ENCODE measurements around the gene PTCHD1. TPM values are rescaled to one million over a fixed set of nuclear protein-coding genes. Genes with fewer than 3 reads are reported as not detected.
A peak's percentile ranks its signal among the peaks of the same experiment; 100 is the strongest.

Gene PTCHD1
- polyA plus RNA-seq, 2 of the 4 experiments (the other 2 are of a cell fraction) = not detected

DNA sequence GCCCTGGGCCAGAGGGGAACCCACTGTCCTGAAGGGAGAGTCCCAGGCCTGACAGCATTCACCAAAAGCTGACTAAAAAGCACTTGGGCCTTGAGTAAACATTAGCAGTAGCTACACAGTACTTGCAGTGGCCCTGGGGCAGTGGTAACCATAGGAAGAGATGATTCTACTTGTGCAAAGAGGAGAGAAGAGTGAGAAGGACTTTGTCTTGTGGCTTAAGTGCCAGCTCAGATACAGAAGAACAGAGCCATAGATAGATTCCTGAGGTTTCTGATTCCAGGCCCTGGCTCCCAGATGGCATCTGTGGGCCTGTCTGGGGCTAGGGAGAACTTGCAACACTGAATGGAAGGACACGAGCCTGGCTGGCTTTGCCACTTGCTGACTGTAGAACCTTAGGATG lies 100.5 kb downstream of the PTCHD1 start (continued):
- TF ChIP-seq, protein P1, sequence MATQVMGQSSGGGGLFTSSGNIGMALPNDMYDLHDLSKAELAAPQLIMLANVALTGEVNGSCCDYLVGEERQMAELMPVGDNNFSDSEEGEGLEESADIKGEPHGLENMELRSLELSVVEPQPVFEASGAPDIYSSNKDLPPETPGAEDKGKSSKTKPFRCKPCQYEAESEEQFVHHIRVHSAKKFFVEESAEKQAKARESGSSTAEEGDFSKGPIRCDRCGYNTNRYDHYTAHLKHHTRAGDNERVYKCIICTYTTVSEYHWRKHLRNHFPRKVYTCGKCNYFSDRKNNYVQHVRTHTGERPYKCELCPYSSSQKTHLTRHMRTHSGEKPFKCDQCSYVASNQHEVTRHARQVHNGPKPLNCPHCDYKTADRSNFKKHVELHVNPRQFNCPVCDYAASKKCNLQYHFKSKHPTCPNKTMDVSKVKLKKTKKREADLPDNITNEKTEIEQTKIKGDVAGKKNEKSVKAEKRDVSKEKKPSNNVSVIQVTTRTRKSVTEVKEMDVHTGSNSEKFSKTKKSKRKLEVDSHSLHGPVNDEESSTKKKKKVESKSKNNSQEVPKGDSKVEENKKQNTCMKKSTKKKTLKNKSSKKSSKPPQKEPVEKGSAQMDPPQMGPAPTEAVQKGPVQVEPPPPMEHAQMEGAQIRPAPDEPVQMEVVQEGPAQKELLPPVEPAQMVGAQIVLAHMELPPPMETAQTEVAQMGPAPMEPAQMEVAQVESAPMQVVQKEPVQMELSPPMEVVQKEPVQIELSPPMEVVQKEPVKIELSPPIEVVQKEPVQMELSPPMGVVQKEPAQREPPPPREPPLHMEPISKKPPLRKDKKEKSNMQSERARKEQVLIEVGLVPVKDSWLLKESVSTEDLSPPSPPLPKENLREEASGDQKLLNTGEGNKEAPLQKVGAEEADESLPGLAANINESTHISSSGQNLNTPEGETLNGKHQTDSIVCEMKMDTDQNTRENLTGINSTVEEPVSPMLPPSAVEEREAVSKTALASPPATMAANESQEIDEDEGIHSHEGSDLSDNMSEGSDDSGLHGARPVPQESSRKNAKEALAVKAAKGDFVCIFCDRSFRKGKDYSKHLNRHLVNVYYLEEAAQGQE (IDR thresholded peaks at IDR 0.05) = no peak
- TF ChIP-seq JUNB (IDR thresholded peaks at IDR 0.05) = no peak

DNA sequence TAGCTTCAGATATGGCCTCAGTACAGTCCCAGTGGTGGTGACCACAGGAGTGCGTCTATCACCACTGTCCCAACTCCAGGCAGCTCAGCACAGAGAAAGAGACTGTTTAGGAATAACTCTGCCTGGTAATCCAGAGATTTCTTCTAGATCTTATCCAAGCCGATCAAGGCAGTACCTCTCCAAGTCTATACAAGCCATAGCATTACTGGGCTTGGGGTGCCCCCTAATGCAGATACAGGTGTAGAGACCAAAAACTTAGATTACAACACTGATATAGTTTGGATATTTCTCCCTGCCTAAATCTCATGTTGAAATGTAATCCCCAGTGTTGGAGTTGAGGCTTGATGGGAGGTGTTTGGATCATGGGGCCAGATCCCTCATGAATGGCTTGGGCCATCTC lies 100.9 kb downstream of the PTCHD1 start:
- ATAC-seq = no peak

DNA sequence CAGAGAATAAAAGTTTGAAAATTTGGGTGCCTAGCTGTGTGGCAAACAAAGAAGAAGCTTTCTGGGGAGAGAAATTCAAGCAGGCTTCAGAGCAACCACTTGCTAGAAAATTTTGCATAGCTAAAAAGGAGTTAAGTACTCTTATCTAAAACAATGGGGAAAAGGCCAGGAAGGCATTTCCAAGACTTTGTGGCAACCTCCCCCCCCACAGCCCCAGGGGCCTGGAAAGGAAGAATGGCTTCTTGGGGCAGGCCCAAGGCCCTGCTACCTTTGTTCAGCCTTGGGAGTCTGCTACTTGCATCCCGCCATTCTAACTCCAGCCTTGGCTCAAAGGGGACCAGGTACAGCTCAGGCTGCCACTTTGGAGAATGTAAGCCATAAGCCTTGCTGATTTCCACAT lies 102.2 kb downstream of the PTCHD1 start:
- CTCF ChIA-PET = no interaction called here
- ATAC-seq = no peak
- Histone ChIP-seq H3K4me3 (no peak overlapping the region), H3K9me3 (no peaks in the 10 kb centered on the region), H3K4me1 (no peaks in the 10 kb centered on the region), H3K4me2 (no peak overlapping the region), H3K27ac (no peak overlapping the region)
- TF ChIP-seq JUN (IDR thresholded peaks at IDR 0.05) = no peak
- no peak for FAIRE-seq
- POLR2A ChIA-PET = no interaction called here
- WGBS (ENCODE audit: missing lambda C conversion rate) = no CpG with 5 or more reads among the region's 1 CpG
- DNase-seq (ENCODE audit: low read depth in 1 of 2, low spot score in 1 of 2) = no peak

More for the DNA sequence above, 100.9 kb downstream of the PTCHD1 start:
- CTCF ChIA-PET = interaction anchor here (0.8 kb wide), 1 partner anchor 10 kb away, joined by 4 read pairs; no protein-coding TSS in a partner anchor
- H3K9me3 ChIP-seq = no peaks in the 10 kb centered on the region
- no peaks in the 10 kb centered on the region for H3K4me1 ChIP-seq
- H3K4me3 ChIP-seq = no peak overlapping the region
- POLR2A ChIA-PET = no interaction called here
- H3K27ac ChIP-seq = no peak overlapping the region
- FAIRE-seq = no peak
- TF ChIP-seq RAD21 (conservative IDR thresholded peaks at IDR 0.05 in 1 of 2, IDR thresholded peaks at IDR 0.05 in 1 of 2) = peak in 1 of 2 experiments; percentile 26; a peak in 1 of 5 replicates
- TF ChIP-seq HOXB13 (CRISPR knock-in tag; IDR thresholded peaks at IDR 0.05; ENCODE audit: low read depth) = no peak
- no peak for DNase-seq (ENCODE audit: low read depth in 1 of 2, low spot score in 1 of 2)
- 33% methylated on average over 2 of the region's 2 CpGs for WGBS (ENCODE audit: missing lambda C conversion rate)
- H3K4me2 ChIP-seq = no peak overlapping the region

DNA sequence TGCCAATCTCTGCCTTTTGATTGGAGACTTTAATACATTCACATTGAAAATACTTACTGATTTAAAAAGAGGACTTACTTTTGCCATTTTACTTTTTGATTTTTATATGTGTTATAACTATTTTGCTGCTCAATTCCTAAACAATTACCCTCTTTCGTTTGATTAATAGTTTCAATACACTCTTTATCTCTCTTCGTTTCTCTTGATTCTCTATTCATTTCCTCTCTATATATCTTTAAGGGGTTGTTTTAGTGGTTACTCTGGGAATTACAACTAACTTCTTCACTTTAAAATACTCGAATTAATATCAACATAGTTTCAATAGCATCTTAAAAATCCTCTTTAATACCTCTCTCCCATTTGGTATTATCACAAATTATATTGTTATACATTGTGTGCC lies 116.6 kb downstream of the PTCHD1 start:
- ATAC-seq = 0 out of 6 replicates have a peak, but pooled peaks of 1 of the 2 experiments have one; percentile 46
- Histone ChIP-seq H3K4me2 (no peak overlapping the region), H3K9me3 (no peaks in the 10 kb centered on the region), H3K27ac (no peak overlapping the region), H3K4me3 (no peak overlapping the region), H3K4me1 (no peaks in the 10 kb centered on the region)
- no peak for DNase-seq (ENCODE audit: low read depth in 1 of 2, low spot score in 1 of 2)
- WGBS (ENCODE audit: missing lambda C conversion rate) = 3% methylated on average over 3 of the region's 3 CpGs
- peak; percentile 99 for FAIRE-seq
- TF ChIP-seq NFE2L2 (conservative IDR thresholded peaks at IDR 0.05; ENCODE audit: low read length) (no peak), FOXS1 (CRISPR knock-in tag; IDR thresholded peaks at IDR 0.05) (no peak), SREBF2 (IDR thresholded peaks at IDR 0.05) (no peak), NPAS2 (CRISPR knock-in tag; IDR thresholded peaks at IDR 0.05; ENCODE audit: borderline replicate concordance) (no peak), CBX8 (IDR thresholded peaks at IDR 0.05) (no peak), JUNB (IDR thresholded peaks at IDR 0.05) (no peak), EHMT2 (IDR thresholded peaks at IDR 0.05; ENCODE audit: low read depth) (no peak), CHD4 (IDR thresholded peaks at IDR 0.05; ENCODE audit: borderline replicate concordance) (no peak), JUN (IDR thresholded peaks at IDR 0.05) (no peak), ZNF302 (CRISPR knock-in tag; IDR thresholded peaks at IDR 0.05) (no peak), MAZ (IDR thresholded peaks at IDR 0.05; ENCODE audit: borderline replicate concordance, low read depth, low read length) (no peak), ESRRA (IDR thresholded peaks at IDR 0.05; ENCODE audit: borderline replicate concordance, low read length) (no peak), MYC (IDR thresholded peaks at IDR 0.05; ENCODE audit: borderline replicate concordance, low read length) (no peak), KDM5A (IDR thresholded peaks at IDR 0.05) (no peak), MAFK (IDR thresholded peaks at IDR 0.05; ENCODE audit: partially characterized antibody) (no peak), FOSB (CRISPR knock-in tag; IDR thresholded peaks at IDR 0.05) (no peak), ZFP36 (IDR thresholded peaks at IDR 0.05; ENCODE audit: borderline replicate concordance, partially characterized antibody) (no peak)
- TF ChIP-seq, protein P2, sequence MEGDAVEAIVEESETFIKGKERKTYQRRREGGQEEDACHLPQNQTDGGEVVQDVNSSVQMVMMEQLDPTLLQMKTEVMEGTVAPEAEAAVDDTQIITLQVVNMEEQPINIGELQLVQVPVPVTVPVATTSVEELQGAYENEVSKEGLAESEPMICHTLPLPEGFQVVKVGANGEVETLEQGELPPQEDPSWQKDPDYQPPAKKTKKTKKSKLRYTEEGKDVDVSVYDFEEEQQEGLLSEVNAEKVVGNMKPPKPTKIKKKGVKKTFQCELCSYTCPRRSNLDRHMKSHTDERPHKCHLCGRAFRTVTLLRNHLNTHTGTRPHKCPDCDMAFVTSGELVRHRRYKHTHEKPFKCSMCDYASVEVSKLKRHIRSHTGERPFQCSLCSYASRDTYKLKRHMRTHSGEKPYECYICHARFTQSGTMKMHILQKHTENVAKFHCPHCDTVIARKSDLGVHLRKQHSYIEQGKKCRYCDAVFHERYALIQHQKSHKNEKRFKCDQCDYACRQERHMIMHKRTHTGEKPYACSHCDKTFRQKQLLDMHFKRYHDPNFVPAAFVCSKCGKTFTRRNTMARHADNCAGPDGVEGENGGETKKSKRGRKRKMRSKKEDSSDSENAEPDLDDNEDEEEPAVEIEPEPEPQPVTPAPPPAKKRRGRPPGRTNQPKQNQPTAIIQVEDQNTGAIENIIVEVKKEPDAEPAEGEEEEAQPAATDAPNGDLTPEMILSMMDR (IDR thresholded peaks at IDR 0.05) = no peak
- POLR2A ChIA-PET = no interaction called here
- CTCF ChIA-PET = no interaction called here
